ENCODE results near the gene PER1.
"Not testable (repeated sequence)": the region's sequence is repeated elsewhere in the genome, so short reads cannot be mapped to it uniquely, and the experiment has no call there.

Gene PER1

GRCh38 chr17:8119581-8120519 lies 32.4 kb downstream of the PER1 start:
- peak; percentile 98 for DNase-seq (ENCODE audit: low read depth)

- DNase-seq (ENCODE audit: low read depth), result peak; percentile 78
Measured at GRCh38 chr17:8118769-8119580, 33.2 kb downstream of the PER1 start.

GRCh38 chr17:8117980-8118768 lies 34.0 kb downstream of the PER1 start, which contains the start of gene ALOXE3:
ALOXE3 (minus strand) TSS chr17:8118514; CDS start chr17:8117990, 524 bp downstream.
- no peak for DNase-seq (ENCODE audit: low read depth)

- DNase-seq (ENCODE audit: low read depth), result no peak
Measured at GRCh38 chr17:8117367-8117979, 34.7 kb downstream of the PER1 start.

GRCh38 chr17:8116776-8117175 lies 35.4 kb downstream of the PER1 start:
- DNase-seq (ENCODE audit: low read depth), result no peak

- DNase-seq (ENCODE audit: low read depth), result no peak
Measured at GRCh38 chr17:8110907-8111306, 41.3 kb downstream of the PER1 start.

- DNase-seq (ENCODE audit: low read depth), result no peak
Measured at GRCh38 chr17:8110456-8110804, 41.8 kb downstream of the PER1 start.

- DNase-seq (ENCODE audit: low read depth), result no peak
Measured at GRCh38 chr17:8109661-8110455, 42.3 kb downstream of the PER1 start.

GRCh38 chr17:8108972-8109660 lies 43.1 kb downstream of the PER1 start:
- DNase-seq (ENCODE audit: low read depth), result no peak

GRCh38 chr17:8106980-8107379 lies 45.2 kb downstream of the PER1 start:
- not testable (repeated sequence) for DNase-seq (ENCODE audit: low read depth)

- no peak for DNase-seq (ENCODE audit: low read depth)
Measured at GRCh38 chr17:8105957-8106398, 46.2 kb downstream of the PER1 start.

- DNase-seq (ENCODE audit: low read depth), result no peak
Measured at GRCh38 chr17:8104911-8105310, 47.3 kb downstream of the PER1 start.

- DNase-seq (ENCODE audit: low read depth), result no peak
Measured at GRCh38 chr17:8103549-8103948, 48.7 kb downstream of the PER1 start.

- DNase-seq (ENCODE audit: low read depth), result no peak
Measured at GRCh38 chr17:8101721-8102120, 50.5 kb downstream of the PER1 start.

GRCh38 chr17:8100763-8101162 lies 51.4 kb downstream of the PER1 start:
- no peak for DNase-seq (ENCODE audit: low read depth)

GRCh38 chr17:8100111-8100510 lies 52.1 kb downstream of the PER1 start:
- DNase-seq (ENCODE audit: low read depth), result no peak

GRCh38 chr17:8096541-8096940 lies 55.7 kb downstream of the PER1 start:
- DNase-seq (ENCODE audit: low read depth), result no peak

GRCh38 chr17:8095361-8095760 lies 56.8 kb downstream of the PER1 start:
- DNase-seq (ENCODE audit: low read depth), result no peak

- DNase-seq (ENCODE audit: low read depth), result no peak
Measured at GRCh38 chr17:8091033-8091687, 61.0 kb downstream of the PER1 start.

Measured in HS-27A (cell line).